DOHH2 (cell line): ENCODE results near the gene HSPA6.
"Not testable (repeated sequence)": the region's sequence is repeated elsewhere in the genome, so short reads cannot be mapped to it uniquely, and the experiment has no call there.

ENCODE experiments used
- H3F3A ChIP-seq: fragments of 200-600 bp; sonication (generic), shearing (Covaris generic); 2 replicates; pipeline ENCODE4 v1.6.0; 2016; ENCODE audit warnings: antibody characterized with exemption, mild to moderate bottlenecking; ENCODE audit not compliant: control insufficient read depth, insufficient read depth
- H3K27ac ChIP-seq: fragments of 200-600 bp; sonication (generic); 2 replicates; pipeline ENCODE4 v1.5.1; 2014; ENCODE audit warnings: low read depth, mild to moderate bottlenecking, low read length, moderate library complexity
- H3K27me3 ChIP-seq: fragments of 200-600 bp; sonication (generic); 2 replicates; pipeline ENCODE4 v1.6.1; 2014; ENCODE audit warnings: mild to moderate bottlenecking, low read length, mixed read lengths; ENCODE audit not compliant: control insufficient read depth
- H3K36me3 ChIP-seq: fragments of 200-600 bp; sonication (generic); 2 replicates; pipeline ENCODE4 v1.6.1; 2014; ENCODE audit warnings: mild to moderate bottlenecking, low read length, moderate library complexity, mixed read lengths; ENCODE audit not compliant: control insufficient read depth
- H3K4me1 ChIP-seq: fragments of 200-600 bp; sonication (generic); 2 replicates; pipeline ENCODE4 v1.6.1; 2014; ENCODE audit warnings: mild to moderate bottlenecking, low read length, mixed read lengths; ENCODE audit not compliant: control insufficient read depth
- H3K4me2 ChIP-seq: fragments of 200-600 bp; sonication (generic); 2 replicates; pipeline ENCODE4 v1.6.0; 2014; ENCODE audit warnings: mild to moderate bottlenecking, low read length, moderate library complexity
- H3K4me3 ChIP-seq: fragments of 200-600 bp; sonication (generic); 2 replicates; pipeline ENCODE4 v1.5.1; 2014; ENCODE audit warnings: mild to moderate bottlenecking, low read length, mixed read lengths
- H3K79me2 ChIP-seq: fragments of 200-600 bp; sonication (generic); 2 replicates; pipeline ENCODE4 v1.6.1; 2014; ENCODE audit warnings: mild to moderate bottlenecking, low read length, mixed read lengths; ENCODE audit not compliant: control insufficient read depth
- H3K9me2 ChIP-seq: fragments of 200-600 bp; sonication (generic); replicated peaks from 2 replicates; pipeline ENCODE4 v1.6.1; 2014; ENCODE audit warnings: mild to moderate bottlenecking, low read length, mixed read lengths; ENCODE audit not compliant: control insufficient read depth
- H3K9me3 ChIP-seq: fragments of 200-600 bp; sonication (generic); 2 replicates; pipeline ENCODE4 v1.6.1; 2014; ENCODE audit warnings: antibody characterized with exemption, low read length, mixed read lengths; ENCODE audit not compliant: control insufficient read depth, insufficient read depth
- H4K20me1 ChIP-seq: fragments of 200-600 bp; sonication (generic); 2 replicates; pipeline ENCODE4 v1.6.0; 2014; ENCODE audit warnings: low read depth, mild to moderate bottlenecking, antibody characterized with exemption, low read length, moderate library complexity; ENCODE audit not compliant: control insufficient read depth, insufficient read depth

The HSPA6 gene

DNA sequence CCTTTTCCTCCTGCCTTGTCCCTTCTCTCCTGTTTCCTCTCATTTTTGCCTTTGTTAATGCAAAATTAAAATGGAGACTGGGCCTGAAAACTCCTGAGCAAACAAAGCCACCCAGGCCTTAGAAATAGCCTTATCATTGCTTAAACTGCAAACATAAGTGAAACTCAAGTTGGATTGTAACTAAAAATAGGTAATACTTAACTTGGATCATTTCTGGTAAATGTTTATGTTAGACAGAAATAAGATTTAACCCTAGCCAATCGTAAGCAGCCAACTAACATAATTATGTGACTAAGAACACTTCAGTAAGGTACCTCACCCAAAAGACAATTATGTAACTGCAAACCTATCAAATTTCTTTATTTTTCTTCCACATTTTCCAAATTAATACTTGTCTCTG, 10.4 kb upstream of the HSPA6 start:
- H3K9me2 ChIP-seq, H3K27me3 ChIP-seq, H3K4me2 ChIP-seq, H3K27ac ChIP-seq, H4K20me1 ChIP-seq, H3K36me3 ChIP-seq, H3F3A ChIP-seq, H3K79me2 ChIP-seq, H3K4me3 ChIP-seq, H3K4me1 ChIP-seq, H3K9me3 ChIP-seq: not testable (repeated sequence)

GRCh38 chr1:161523041-161523816, 1.1 kb upstream of the HSPA6 start:
- H3K4me2 ChIP-seq = peak overlapping the region; percentile 71
- not testable (repeated sequence) for H3K36me3 ChIP-seq, H4K20me1 ChIP-seq, H3F3A ChIP-seq, H3K9me3 ChIP-seq, H3K27me3 ChIP-seq, H3K27ac ChIP-seq, H3K9me2 ChIP-seq, H3K79me2 ChIP-seq, H3K4me1 ChIP-seq
- peak overlapping the region; percentile 87 for H3K4me3 ChIP-seq

- not testable (repeated sequence) for H3K9me3 ChIP-seq, H3F3A ChIP-seq, H3K27ac ChIP-seq, H3K36me3 ChIP-seq, H3K79me2 ChIP-seq, H3K4me1 ChIP-seq, H3K27me3 ChIP-seq, H3K9me2 ChIP-seq, H4K20me1 ChIP-seq
- Histone ChIP-seq H3K4me2 (peak overlapping the region; percentile 71; the same call in 1 of the 2 replicates), H3K4me3 (peak overlapping the region; percentile 87)
Observed at GRCh38 chr1:161524742-161525291, 477 bp downstream of the HSPA6 start.

DNA sequence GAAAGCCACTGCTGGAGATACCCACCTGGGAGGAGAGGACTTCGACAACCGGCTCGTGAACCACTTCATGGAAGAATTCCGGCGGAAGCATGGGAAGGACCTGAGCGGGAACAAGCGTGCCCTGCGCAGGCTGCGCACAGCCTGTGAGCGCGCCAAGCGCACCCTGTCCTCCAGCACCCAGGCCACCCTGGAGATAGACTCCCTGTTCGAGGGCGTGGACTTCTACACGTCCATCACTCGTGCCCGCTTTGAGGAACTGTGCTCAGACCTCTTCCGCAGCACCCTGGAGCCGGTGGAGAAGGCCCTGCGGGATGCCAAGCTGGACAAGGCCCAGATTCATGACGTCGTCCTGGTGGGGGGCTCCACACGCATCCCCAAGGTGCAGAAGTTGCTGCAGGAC, 981 bp downstream of the HSPA6 start:
- H4K20me1 ChIP-seq, H3K4me2 ChIP-seq, H3K4me3 ChIP-seq: not testable (repeated sequence)

GRCh38 chr1:161525918-161526317, 1.6 kb downstream of the HSPA6 start:
- not testable (repeated sequence) for H3K9me3 ChIP-seq, H3K4me3 ChIP-seq, H4K20me1 ChIP-seq, H3K9me2 ChIP-seq, H3K79me2 ChIP-seq, H3K27ac ChIP-seq, H3F3A ChIP-seq, H3K4me2 ChIP-seq, H3K36me3 ChIP-seq, H3K4me1 ChIP-seq
- H3K27me3 ChIP-seq = peaks cover 10% of the 10 kb centered on the region

More for the DNA sequence above, 981 bp downstream of the HSPA6 start:
- not testable (repeated sequence) for H3K79me2 ChIP-seq, H3F3A ChIP-seq, H3K27ac ChIP-seq, H3K9me2 ChIP-seq, H3K9me3 ChIP-seq, H3K36me3 ChIP-seq, H3K4me1 ChIP-seq
- peaks cover 10% of the 10 kb centered on the region for H3K27me3 ChIP-seq

DNA sequence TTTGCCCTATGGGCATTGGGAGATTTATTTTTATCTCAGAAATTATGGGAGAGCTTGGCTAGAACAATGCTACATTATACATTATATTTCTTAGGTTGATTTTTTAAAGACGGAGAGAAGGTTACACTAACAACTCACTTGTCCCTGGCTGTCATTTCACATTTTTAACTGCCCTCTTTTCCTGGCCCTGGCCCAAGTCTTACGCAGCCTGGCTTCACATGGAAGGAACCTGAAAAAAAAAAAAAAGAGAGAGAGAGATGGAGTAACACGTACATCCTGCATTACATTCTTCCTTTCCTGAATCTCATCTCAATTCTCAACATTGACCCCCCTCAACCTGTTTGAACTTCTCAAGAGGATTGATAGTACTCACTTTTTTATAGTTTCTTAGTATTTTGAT, 4.2 kb downstream of the HSPA6 start:
- not testable (repeated sequence) for H3K27ac ChIP-seq, H3K9me2 ChIP-seq, H3K79me2 ChIP-seq, H4K20me1 ChIP-seq, H3K4me3 ChIP-seq, H3K9me3 ChIP-seq, H3K36me3 ChIP-seq, H3K4me2 ChIP-seq
- peaks cover 14% of the 10 kb centered on the region for H3K4me1 ChIP-seq
- peaks cover 28% of the 10 kb centered on the region for H3K27me3 ChIP-seq
- peaks cover 12% of the 10 kb centered on the region for H3F3A ChIP-seq

GRCh38 chr1:161529463-161530104, 5.2 kb downstream of the HSPA6 start:
- not testable (repeated sequence) for H3K79me2 ChIP-seq, H3K9me3 ChIP-seq, H3K27ac ChIP-seq, H4K20me1 ChIP-seq, H3K36me3 ChIP-seq, H3K9me2 ChIP-seq
- peaks cover 26% of the 10 kb centered on the region for H3K27me3 ChIP-seq
- peaks cover 12% of the 10 kb centered on the region for H3F3A ChIP-seq
- peak overlapping the region; percentile 80 for H3K4me3 ChIP-seq
- peak overlapping the region; percentile 59 for H3K4me2 ChIP-seq
- H3K4me1 ChIP-seq = peaks cover 13% of the 10 kb centered on the region

- H3K4me1 ChIP-seq, H3K27ac ChIP-seq, H3K79me2 ChIP-seq, H3K9me3 ChIP-seq, H3K9me2 ChIP-seq, H3K36me3 ChIP-seq, H4K20me1 ChIP-seq: not testable (repeated sequence)
- Histone ChIP-seq H3K27me3 (peaks cover 23% of the 10 kb centered on the region), H3K4me2 (peak overlapping the region; percentile 59), H3F3A (peaks cover 12% of the 10 kb centered on the region), H3K4me3 (peak overlapping the region; percentile 80)
Observed at GRCh38 chr1:161530158-161530557, 5.8 kb downstream of the HSPA6 start.
